NCI-H187 (cell line): ENCODE measurements around the gene RNF215.

ENCODE experiments used
- DNase-seq, 2 experiments: peaks; one replicate each; lab custom pipeline; 2025; lab: John Stamatoyannopoulos, UW

The RNF215 gene

GRCh38 chr22:30332994-30333706, 54.1 kb downstream of the RNF215 start:
- no peak for DNase-seq

GRCh38 chr22:30332551-30332950, 54.7 kb downstream of the RNF215 start:
- no peak for DNase-seq
